Spleen (tissue), 11 donors: ENCODE measurements around the gene ZNF117. TPM values are rescaled to one million over a fixed set of nuclear protein-coding genes. Genes with fewer than 3 reads are reported as not detected.

Source experiments
- DNase-seq: peaks from one replicate; pipeline ENCODE4 v3.0.0-alpha.2; 2020
- H3K27ac ChIP-seq, 8 donors: fragments of 200-600 bp; sonication (generic) in 7 of 8; 1 replicate in 4 of 8; 2 replicates in 4 of 8; pipeline versions ENCODE4 v1.5.0 to v1.8.0; 2016 to 2021; ENCODE audit warnings: inconsistent platforms in 4 of 8, mild to moderate bottlenecking in 4 of 8, moderate library complexity in 1 of 8
- H3K27me3 ChIP-seq, 7 donors: fragments of 200-600 bp; sonication (generic) in 6 of 7; replicated peaks in 1 of 7; 1 replicate in 4 of 7; 2 replicates in 3 of 7; pipeline versions ENCODE4 v1.5.0 to v1.8.0; 2016 to 2021; ENCODE audit warnings: inconsistent platforms in 3 of 7, mild to moderate bottlenecking in 1 of 7
- H3K36me3 ChIP-seq, 6 donors: fragments of 200-600 bp; sonication (generic) in 5 of 6; 1 replicate in 4 of 6; 2 replicates in 2 of 6; pipeline versions ENCODE4 v1.5.0 to v1.8.0; 2016 to 2021; ENCODE audit warnings: inconsistent platforms in 2 of 6
- H3K4me1 ChIP-seq, 6 donors: fragments of 200-600 bp; sonication (generic) in 5 of 6; 1 replicate in 3 of 6; 2 replicates in 3 of 6; pipeline versions ENCODE4 v1.5.0 to v1.8.0; 2016 to 2021; ENCODE audit warnings: inconsistent platforms in 3 of 6
- H3K4me3 ChIP-seq, 8 donors: fragments of 200-600 bp; sonication (generic) in 7 of 8; 1 replicate in 4 of 8; 2 replicates in 4 of 8; pipeline versions ENCODE4 v1.5.0 to v1.8.0; 2016 to 2021; ENCODE audit warnings: inconsistent platforms in 4 of 8, mild to moderate bottlenecking in 4 of 8, moderate library complexity in 2 of 8
- H3K9me3 ChIP-seq, 8 donors: fragments of 200-600 bp; sonication (generic) in 7 of 8; 1 replicate in 4 of 8; 2 replicates in 4 of 8; pipeline versions ENCODE4 v1.5.0 to v1.8.0; 2016 to 2021; ENCODE audit warnings: inconsistent platforms in 4 of 8
- POLR2A ChIP-seq, 3 donors: fragments of 450-650 bp; IDR thresholded peaks; one replicate each; pipeline ENCODE4 v1.5.1; 2017; ENCODE audit warnings: antibody characterized with exemption in 3 of 3, mild to moderate bottlenecking in 1 of 3
- POLR2AphosphoS5 ChIP-seq, 3 donors: sonication (generic); formaldehyde crosslinking; IDR thresholded peaks; one replicate each; pipeline ENCODE4 v1.5.1; 2017; ENCODE audit warnings: antibody characterized with exemption in 3 of 3
- WGBS, 5 donors: extraction: QIAGEN DNeasy Blood & Tissue Kit in 3 of 5; methylation state at CpG; one replicate each; pipeline versions ENCODE4 v1.1.5 to v1.1.7; 2013 to 2018; 5-methylcytosine and 5-hydroxymethylcytosine counted together
- intact Hi-C: fragments of 100-400 bp; cut with DNase I; formaldehyde crosslinking; loops from one replicate; pipeline ENCODE4 v1.15.0; 2023; ENCODE audit warnings: low total_unique reads
- polyA plus RNA-seq, 3 donors: library from polyadenylated mRNA; stranded (reverse); fragments of 200-250 nt; gene quantifications; one replicate each; pipeline ENCODE4 v1.2.1, GENCODE V29; 2013
- total RNA-seq, 7 donors: library from RNA; depleted of rRNA in 3 of 7; stranded (reverse); fragments of >200 nt in 3 of 7; fragmentation: NEBNext Ultra II Directional in 4 of 7; extraction: Animal tissue kit (Norgen Biotek cat#: 25700) in 4 of 7; gene quantifications; one replicate each; pipeline versions ENCODE4 v1.1.0 to v1.2.1, GENCODE V29; 2016 to 2021
- TF ChIP-seq, protein P1 (sequence below), 11 experiments: fragments of 200-600 bp in 7 of 11; fragments of 450-650 bp in 4 of 11; sonication (generic) in 4 of 11; IDR thresholded peaks in 8 of 11; conservative IDR thresholded peaks in 3 of 11; 1 replicate in 7 of 11; 2 replicates in 4 of 11; pipeline versions ENCODE4 v1.4.0 to v1.8.0; 2016 to 2021; ENCODE audit warnings: antibody characterized with exemption in 11 of 11, inconsistent platforms in 4 of 11, mild to moderate bottlenecking in 1 of 11
- donor health status: healthy with polysubstance abuse.
- donor health status: DM: no; HTN: no; CAD: no; lungs with moderate emphysema.
- donor health status: DM: no; HTN: no; CAD: no.
- donor health status: Bipolar disorder and iron deficiency.
- donor health status: healthy.
- donor health status: DM: no; HTN: no; CAD: no.
- donor health status: DM: yes; HTN: yes; CAD: no.

Gene ZNF117
- total and polyA plus RNA-seq, 10 donors = 4.0 to 23.2 (median 14.0) TPM

DNA sequence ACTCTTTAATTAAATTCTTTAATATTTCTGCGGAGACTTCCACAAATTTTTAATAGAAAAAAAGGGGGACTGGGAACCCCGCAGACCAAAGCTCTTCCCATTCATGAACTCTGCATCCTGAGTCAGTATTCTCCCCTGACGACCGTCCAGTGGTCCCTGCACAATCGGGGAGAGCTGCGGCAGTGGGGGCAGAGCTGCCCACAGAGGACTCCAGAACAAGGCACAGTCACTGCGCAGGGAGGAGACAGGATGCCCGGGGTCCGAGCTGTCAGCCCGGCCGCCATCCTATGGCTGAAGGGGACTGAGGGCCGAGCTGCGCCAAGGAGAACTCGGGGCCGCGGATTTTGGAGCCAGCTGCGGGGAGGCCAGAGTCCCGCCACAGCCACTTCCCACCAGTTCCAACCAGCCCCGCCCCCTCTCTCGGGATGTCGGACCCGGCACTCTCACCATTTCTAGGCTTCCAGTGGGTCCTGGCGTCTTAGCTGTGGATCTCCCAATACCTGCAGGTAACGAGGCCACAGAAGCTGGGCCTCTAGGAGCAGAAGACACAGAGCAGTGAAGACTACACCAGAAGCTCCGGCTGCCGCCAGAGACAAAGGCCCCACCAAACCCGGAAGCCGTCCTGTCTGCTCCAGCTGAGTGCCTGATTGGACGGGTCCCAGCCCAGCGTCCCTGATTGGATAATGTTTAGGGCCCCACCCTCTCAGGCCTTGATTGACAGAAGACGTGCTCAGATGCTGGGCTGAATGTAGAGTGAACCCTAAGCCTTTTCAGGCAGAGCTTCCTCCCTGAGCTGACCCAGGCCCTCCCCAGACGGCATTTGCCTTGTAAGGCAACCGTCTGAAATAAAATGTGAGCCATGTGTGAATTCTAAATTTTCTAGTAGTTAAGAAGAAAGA lies 15.5 kb upstream of the ZNF117 start, which contains the start of gene ERV3-1:
ERV3-1 (minus strand) TSS at position 594 of the 899 bp plus-strand sequence. CDS start 13,661 bp downstream, outside the sequence.
- Histone ChIP-seq H3K27me3 (no peaks in the 10 kb centered on the region), H3K4me3 (peak within 1 kb of the TSS; percentile 53 to 86 (median 70)), H3K27ac (peak within 1 kb of the TSS; percentile 84 to 93 (median 90)), H3K9me3 (peaks cover 0 to 29% (median 22%) of the 10 kb centered on the region in 8 donors), H3K36me3 (peaks cover 0 to 28% (median 7%) of the 10 kb centered on the region in 6 donors), H3K4me1 (peaks cover 13 to 49% (median 35%) of the 10 kb centered on the region in 6 donors)
- TF ChIP-seq, protein P1, sequence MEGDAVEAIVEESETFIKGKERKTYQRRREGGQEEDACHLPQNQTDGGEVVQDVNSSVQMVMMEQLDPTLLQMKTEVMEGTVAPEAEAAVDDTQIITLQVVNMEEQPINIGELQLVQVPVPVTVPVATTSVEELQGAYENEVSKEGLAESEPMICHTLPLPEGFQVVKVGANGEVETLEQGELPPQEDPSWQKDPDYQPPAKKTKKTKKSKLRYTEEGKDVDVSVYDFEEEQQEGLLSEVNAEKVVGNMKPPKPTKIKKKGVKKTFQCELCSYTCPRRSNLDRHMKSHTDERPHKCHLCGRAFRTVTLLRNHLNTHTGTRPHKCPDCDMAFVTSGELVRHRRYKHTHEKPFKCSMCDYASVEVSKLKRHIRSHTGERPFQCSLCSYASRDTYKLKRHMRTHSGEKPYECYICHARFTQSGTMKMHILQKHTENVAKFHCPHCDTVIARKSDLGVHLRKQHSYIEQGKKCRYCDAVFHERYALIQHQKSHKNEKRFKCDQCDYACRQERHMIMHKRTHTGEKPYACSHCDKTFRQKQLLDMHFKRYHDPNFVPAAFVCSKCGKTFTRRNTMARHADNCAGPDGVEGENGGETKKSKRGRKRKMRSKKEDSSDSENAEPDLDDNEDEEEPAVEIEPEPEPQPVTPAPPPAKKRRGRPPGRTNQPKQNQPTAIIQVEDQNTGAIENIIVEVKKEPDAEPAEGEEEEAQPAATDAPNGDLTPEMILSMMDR (IDR thresholded peaks at IDR 0.05 in 8 of 11, conservative IDR thresholded peaks at IDR 0.05 in 3 of 11) = no peak
- TF ChIP-seq POLR2A (IDR thresholded peaks at IDR 0.05) (peak; percentile 82 to 96 (median 92)), POLR2AphosphoS5 (IDR thresholded peaks at IDR 0.05) (peak; percentile 94 to 99 (median 98))
- DNase-seq = peak; percentile 97
- intact Hi-C loops = no loop called here
- 0 to 1% (median 1%) methylated on average over 32 to 33 of the region's 33 CpGs for WGBS, 5 donors

DNA sequence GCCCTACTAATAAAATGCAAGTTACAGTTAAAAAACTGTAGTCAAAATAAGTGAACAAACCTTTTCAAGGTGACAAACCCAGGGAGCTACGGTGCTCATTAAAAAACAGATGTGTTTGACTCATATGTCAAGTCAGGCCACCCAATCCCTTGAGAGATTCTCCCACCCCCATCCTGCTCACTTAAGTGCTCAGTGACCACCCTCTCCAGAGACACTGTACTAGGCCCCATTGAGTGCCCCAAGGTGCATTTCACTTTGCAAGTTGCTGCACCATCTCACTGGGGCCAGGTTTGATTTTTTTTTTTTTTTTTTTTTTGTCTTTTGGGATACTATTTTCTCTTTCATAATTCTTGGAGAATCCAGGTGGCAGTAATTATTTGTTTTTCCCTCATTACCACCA lies 13.7 kb upstream of the ZNF117 start:
- 67 to 84% (median 72%) methylated on average over 1 of the region's 1 CpG for WGBS, 5 donors
- Histone ChIP-seq H3K36me3 (peaks cover 0 to 43% (median 12%) of the 10 kb centered on the region in 6 donors), H3K27me3 (no peaks in the 10 kb centered on the region), H3K9me3 (peaks cover 0 to 47% (median 40%) of the 10 kb centered on the region in 8 donors), H3K27ac (peak overlapping the region in 1 of 8 donors; percentile 93), H3K4me3 (peak overlapping the region in 1 of 8 donors; percentile 86), H3K4me1 (peaks cover 18 to 65% (median 38%) of the 10 kb centered on the region in 6 donors)
- intact Hi-C loops = no loop called here
- DNase-seq = no peak
- TF ChIP-seq POLR2A (IDR thresholded peaks at IDR 0.05) = no peak
- TF ChIP-seq, protein P1 (IDR thresholded peaks at IDR 0.05 in 8 of 11, conservative IDR thresholded peaks at IDR 0.05 in 3 of 11) = no peak

DNA sequence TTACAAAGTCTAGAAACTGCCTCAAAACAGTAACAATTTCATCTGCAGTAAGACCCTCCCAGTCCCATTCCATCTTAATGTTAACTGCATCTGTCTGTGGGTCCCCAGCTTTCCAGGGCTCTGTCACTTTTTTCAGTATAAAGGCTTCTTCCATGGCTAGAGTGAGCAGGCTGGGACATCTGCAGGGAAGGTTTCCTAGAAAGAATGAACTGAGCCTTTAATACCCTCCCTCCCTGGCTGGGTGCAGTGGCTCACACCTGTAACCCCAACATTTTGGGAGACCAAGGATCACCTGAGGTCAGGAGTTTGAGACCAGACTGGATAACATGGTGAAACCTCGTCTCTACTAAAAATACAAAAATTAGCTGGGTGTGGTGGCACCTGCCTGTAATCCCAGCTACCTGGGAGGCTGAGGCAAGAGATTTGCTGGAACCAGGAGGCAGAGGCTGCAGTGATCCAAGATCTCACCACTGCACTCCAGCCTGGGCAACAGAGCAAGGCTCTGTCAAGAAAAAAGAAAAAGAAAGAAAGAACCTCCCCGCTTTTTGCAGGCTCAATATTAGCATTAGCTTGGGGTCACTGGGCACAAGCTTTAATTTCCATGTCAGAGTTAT lies 12.2 kb upstream of the ZNF117 start:
- TF ChIP-seq, protein P1 (IDR thresholded peaks at IDR 0.05 in 8 of 11, conservative IDR thresholded peaks at IDR 0.05 in 3 of 11) = no peak
- TF ChIP-seq POLR2A (IDR thresholded peaks at IDR 0.05) (no peak), POLR2AphosphoS5 (IDR thresholded peaks at IDR 0.05) (no peak)
- Histone ChIP-seq H3K27ac (peak overlapping the region in 1 of 8 donors; percentile 93), H3K27me3 (no peaks in the 10 kb centered on the region), H3K4me1 (peaks cover 18 to 74% (median 40%) of the 10 kb centered on the region in 6 donors), H3K4me3 (no peak overlapping the region), H3K9me3 (peaks cover 4 to 62% (median 55%) of the 10 kb centered on the region in 8 donors), H3K36me3 (peaks cover 0 to 57% (median 20%) of the 10 kb centered on the region in 6 donors)
- no peak for DNase-seq
- 94 to 100% (median 98%) methylated on average over 2 of the region's 2 CpGs for WGBS, 5 donors
- intact Hi-C loops = no loop called here
